Neural progenitor cell (in vitro differentiated cells): Measurements from ENCODE around the gene NBPF15.
"Not testable (repeated sequence)": the region's sequence is repeated elsewhere in the genome, so short reads cannot be mapped to it uniquely, and the experiment has no call there.

ENCODE experiments used
- EZH2phosphoT487 ChIP-seq: fragments of 200-600 bp; sonication (generic); IDR thresholded peaks from 2 replicates; pipeline ENCODE4 v1.6.1; 2017; ENCODE audit warnings: antibody characterized with exemption
- TF ChIP-seq, protein P1 (sequence below): fragments of 200-600 bp; sonication (generic); IDR thresholded peaks from 2 replicates; pipeline ENCODE4 v1.5.1; 2017; ENCODE audit warnings: antibody characterized with exemption, mild to moderate bottlenecking

DNA sequence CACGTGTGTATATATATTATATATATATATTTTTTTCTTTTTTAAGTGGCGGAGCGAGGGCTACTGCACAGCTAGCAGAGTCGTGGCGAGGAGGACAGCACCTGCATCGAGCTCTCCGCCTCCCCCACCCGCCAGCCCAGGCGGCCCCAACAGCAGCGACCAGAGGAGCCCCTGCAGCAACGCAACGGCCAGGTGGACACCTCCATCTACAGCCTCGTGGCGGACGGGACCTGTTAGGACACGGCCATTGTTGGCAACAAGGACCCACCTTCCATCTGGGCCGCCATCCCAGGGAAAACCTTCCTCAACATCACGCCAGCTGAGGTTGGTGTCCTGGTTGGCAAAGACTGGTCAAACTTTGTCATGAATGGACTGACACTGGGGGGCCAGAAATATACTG is 19.1 kb downstream of the NBPF15 start:
- TF ChIP-seq EZH2phosphoT487: not testable (repeated sequence)
- TF ChIP-seq, protein P1, sequence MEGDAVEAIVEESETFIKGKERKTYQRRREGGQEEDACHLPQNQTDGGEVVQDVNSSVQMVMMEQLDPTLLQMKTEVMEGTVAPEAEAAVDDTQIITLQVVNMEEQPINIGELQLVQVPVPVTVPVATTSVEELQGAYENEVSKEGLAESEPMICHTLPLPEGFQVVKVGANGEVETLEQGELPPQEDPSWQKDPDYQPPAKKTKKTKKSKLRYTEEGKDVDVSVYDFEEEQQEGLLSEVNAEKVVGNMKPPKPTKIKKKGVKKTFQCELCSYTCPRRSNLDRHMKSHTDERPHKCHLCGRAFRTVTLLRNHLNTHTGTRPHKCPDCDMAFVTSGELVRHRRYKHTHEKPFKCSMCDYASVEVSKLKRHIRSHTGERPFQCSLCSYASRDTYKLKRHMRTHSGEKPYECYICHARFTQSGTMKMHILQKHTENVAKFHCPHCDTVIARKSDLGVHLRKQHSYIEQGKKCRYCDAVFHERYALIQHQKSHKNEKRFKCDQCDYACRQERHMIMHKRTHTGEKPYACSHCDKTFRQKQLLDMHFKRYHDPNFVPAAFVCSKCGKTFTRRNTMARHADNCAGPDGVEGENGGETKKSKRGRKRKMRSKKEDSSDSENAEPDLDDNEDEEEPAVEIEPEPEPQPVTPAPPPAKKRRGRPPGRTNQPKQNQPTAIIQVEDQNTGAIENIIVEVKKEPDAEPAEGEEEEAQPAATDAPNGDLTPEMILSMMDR: not testable (repeated sequence)
